Panc1 (cell line): Measurements from ENCODE around the gene NUP153.

Experiments used
- POLR2AphosphoS5 ChIP-seq: IDR thresholded peaks from 2 replicates; pipeline ENCODE4 v1.6.1; 2012; ENCODE audit warnings: mild to moderate bottlenecking, low read depth, low read length, moderate library complexity
- REST ChIP-seq, 2 experiments: IDR thresholded peaks; 2 replicates each; pipeline ENCODE4 v1.6.1; 2011 to 2012; ENCODE audit warnings: low read depth in 2 of 2, control low read depth in 1 of 2, low read length in 1 of 2, mild to moderate bottlenecking in 1 of 2, moderate library complexity in 1 of 2; ENCODE audit not compliant: insufficient read depth in 1 of 2
- SIN3A ChIP-seq: IDR thresholded peaks from 2 replicates; pipeline ENCODE4 v1.6.1; 2012; ENCODE audit warnings: low read depth, mild to moderate bottlenecking, low read length, moderate library complexity, borderline replicate concordance; ENCODE audit not compliant: insufficient read depth
- TCF7L2 ChIP-seq: IDR thresholded peaks from 2 replicates; pipeline ENCODE4 v1.6.1; 2011; ENCODE audit warnings: mild to moderate bottlenecking, low read depth, low read length, inconsistent platforms
- TF ChIP-seq, protein P1 (sequence below): fragments of 450-650 bp; IDR thresholded peaks from 2 replicates; pipeline ENCODE4 v1.5.1; 2017; ENCODE audit warnings: mild to moderate bottlenecking

- TF ChIP-seq, protein P1, sequence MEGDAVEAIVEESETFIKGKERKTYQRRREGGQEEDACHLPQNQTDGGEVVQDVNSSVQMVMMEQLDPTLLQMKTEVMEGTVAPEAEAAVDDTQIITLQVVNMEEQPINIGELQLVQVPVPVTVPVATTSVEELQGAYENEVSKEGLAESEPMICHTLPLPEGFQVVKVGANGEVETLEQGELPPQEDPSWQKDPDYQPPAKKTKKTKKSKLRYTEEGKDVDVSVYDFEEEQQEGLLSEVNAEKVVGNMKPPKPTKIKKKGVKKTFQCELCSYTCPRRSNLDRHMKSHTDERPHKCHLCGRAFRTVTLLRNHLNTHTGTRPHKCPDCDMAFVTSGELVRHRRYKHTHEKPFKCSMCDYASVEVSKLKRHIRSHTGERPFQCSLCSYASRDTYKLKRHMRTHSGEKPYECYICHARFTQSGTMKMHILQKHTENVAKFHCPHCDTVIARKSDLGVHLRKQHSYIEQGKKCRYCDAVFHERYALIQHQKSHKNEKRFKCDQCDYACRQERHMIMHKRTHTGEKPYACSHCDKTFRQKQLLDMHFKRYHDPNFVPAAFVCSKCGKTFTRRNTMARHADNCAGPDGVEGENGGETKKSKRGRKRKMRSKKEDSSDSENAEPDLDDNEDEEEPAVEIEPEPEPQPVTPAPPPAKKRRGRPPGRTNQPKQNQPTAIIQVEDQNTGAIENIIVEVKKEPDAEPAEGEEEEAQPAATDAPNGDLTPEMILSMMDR, result no peak
- TF ChIP-seq POLR2AphosphoS5 (no peak), REST (IDR thresholded peaks at IDR 0.05; ENCODE audit: insufficient read depth in 1 of 2, low read depth in 2 of 2, low read length in 1 of 2) (no peak), TCF7L2 (no peak), SIN3A (no peak)
These were observed 19.6 kb downstream of the NUP153 start for GRCh38 chr6:17687136-17687535.
